Left ventricle myocardium inferior (tissue), 1 donor: Measurements from ENCODE around the gene TADA1. TPM values are rescaled to one million over a fixed set of nuclear protein-coding genes. Genes with fewer than 3 reads are reported as not detected.
A peak's percentile ranks its signal among the peaks of the same experiment; 100 is the strongest.

ENCODE experiments used
- DNase-seq: peaks from one replicate; pipeline ENCODE4 v3.0.0-alpha.2; 2020
- H3K27ac ChIP-seq: fragments of 200-600 bp; replicated peaks from 2 replicates; pipeline ENCODE4 v1.8.0; 2021
- H3K27me3 ChIP-seq: fragments of 200-600 bp; 2 replicates; pipeline ENCODE4 v1.8.0; 2021; ENCODE audit warnings: low read depth
- H3K36me3 ChIP-seq: fragments of 200-600 bp; 2 replicates; pipeline ENCODE4 v1.8.0; 2021
- H3K4me1 ChIP-seq: fragments of 200-600 bp; 2 replicates; pipeline ENCODE4 v1.8.0; 2021
- H3K4me3 ChIP-seq: fragments of 200-600 bp; 2 replicates; pipeline ENCODE4 v1.8.0; 2021; ENCODE audit warnings: mild to moderate bottlenecking, moderate library complexity
- H3K9me3 ChIP-seq: fragments of 200-600 bp; replicated peaks from 2 replicates; pipeline ENCODE4 v1.8.0; 2021
- intact Hi-C: fragments of 100-400 bp; cut with micrococcal nuclease; formaldehyde crosslinking; loops from one replicate; pipeline ENCODE4 v1.11.0; 2022
- total RNA-seq: library from RNA; stranded (reverse); fragmentation: NEBNext Ultra II Directional; extraction: Animal tissue kit (Norgen Biotek cat#: 25700); gene quantifications from one replicate; pipeline ENCODE4 v1.2.1, GENCODE V29; 2021
- TF ChIP-seq, protein P1 (sequence below): fragments of 200-600 bp; IDR thresholded peaks from 2 replicates; pipeline ENCODE4 v1.8.0; 2021; ENCODE audit warnings: antibody characterized with exemption, mild to moderate bottlenecking, borderline replicate concordance
- donor health status: DM: no; HTN: yes; CAD: no; lungs with severe emphysema.

The TADA1 gene
- total RNA-seq, 1 donor from 2014 or later: 10.2 TPM

DNA sequence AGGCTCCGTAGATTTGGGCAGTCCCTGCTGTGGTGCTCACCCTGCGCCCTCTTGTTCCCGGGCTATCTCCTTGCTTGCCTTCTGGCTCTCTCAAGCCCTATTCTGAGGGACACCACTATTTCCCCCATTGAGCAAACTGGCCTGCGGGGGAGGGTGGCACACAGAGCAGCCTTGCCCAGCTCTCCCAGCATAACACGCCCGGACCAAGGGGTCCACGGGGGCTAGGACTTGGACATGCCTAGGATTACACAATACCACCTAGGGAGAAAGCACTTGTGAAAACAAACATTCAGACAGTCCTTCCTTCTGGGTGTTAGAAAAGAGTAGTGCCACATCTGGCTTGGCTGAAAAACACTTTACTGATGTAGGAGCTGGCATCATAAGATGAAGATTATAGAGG lies 7.4 kb downstream of the TADA1 start:
- intact Hi-C loops: no loop called here
- Histone ChIP-seq H3K9me3 (no peaks in the 10 kb centered on the region), H3K27me3 (no peaks in the 10 kb centered on the region), H3K4me3 (no peak overlapping the region), H3K4me1 (peaks cover 26% of the 10 kb centered on the region), H3K27ac (no peak overlapping the region), H3K36me3 (peaks cover 33% of the 10 kb centered on the region)
- DNase-seq: no peak
- TF ChIP-seq, protein P1, sequence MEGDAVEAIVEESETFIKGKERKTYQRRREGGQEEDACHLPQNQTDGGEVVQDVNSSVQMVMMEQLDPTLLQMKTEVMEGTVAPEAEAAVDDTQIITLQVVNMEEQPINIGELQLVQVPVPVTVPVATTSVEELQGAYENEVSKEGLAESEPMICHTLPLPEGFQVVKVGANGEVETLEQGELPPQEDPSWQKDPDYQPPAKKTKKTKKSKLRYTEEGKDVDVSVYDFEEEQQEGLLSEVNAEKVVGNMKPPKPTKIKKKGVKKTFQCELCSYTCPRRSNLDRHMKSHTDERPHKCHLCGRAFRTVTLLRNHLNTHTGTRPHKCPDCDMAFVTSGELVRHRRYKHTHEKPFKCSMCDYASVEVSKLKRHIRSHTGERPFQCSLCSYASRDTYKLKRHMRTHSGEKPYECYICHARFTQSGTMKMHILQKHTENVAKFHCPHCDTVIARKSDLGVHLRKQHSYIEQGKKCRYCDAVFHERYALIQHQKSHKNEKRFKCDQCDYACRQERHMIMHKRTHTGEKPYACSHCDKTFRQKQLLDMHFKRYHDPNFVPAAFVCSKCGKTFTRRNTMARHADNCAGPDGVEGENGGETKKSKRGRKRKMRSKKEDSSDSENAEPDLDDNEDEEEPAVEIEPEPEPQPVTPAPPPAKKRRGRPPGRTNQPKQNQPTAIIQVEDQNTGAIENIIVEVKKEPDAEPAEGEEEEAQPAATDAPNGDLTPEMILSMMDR: no peak

DNA sequence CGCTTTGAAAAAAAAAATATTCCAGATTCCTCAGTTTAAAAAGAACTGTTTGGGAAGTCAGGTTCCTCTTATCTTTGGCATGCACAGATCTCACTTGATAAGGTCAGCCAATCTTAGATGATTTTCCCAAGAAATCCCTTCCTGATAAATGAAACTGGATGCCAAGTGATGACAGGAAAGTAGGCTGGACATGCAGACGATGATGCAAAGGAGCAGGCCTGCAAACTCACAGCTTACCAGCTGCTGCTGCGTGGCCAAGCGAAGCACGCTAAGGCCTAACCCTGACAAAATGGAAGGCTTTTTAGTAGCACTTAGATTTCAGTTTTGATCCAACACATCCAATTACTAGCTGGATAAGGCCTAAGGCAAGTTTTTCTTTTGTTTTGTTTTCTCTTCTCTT lies 10.1 kb downstream of the TADA1 start:
- Histone ChIP-seq H3K36me3 (peaks cover 59% of the 10 kb centered on the region), H3K27me3 (no peaks in the 10 kb centered on the region), H3K4me1 (peaks cover 14% of the 10 kb centered on the region), H3K9me3 (no peaks in the 10 kb centered on the region), H3K27ac (no peak overlapping the region), H3K4me3 (no peak overlapping the region)
- intact Hi-C loops: no loop called here
- no peak for DNase-seq
- TF ChIP-seq, protein P1: no peak

DNA sequence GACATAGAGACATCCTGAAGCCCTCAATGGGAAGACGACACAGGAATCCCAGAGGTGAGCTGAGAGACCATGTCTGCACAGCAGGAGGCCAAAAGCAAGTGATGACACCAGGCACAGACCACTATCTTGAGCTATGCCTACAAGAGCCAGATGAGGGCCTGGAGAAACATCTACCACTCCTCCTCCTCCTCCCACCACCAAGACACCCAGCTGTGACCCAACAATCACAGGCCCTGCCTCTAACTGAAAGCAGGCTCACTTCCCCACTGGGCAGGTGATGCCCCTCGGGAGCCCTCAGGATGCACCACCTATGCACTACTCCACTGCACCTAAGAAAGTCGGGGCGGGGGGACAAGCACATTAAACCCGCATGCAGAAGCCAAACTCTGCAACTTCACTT lies 16.5 kb downstream of the TADA1 start:
- H3K27me3 ChIP-seq: no peaks in the 10 kb centered on the region
- no peaks in the 10 kb centered on the region for H3K9me3 ChIP-seq
- TF ChIP-seq, protein P1: no peak
- H3K4me1 ChIP-seq: peaks cover 17% of the 10 kb centered on the region
- no peak overlapping the region for H3K27ac ChIP-seq
- intact Hi-C loops: no loop called here
- no peak overlapping the region for H3K4me3 ChIP-seq
- peaks cover 90% of the 10 kb centered on the region for H3K36me3 ChIP-seq
- no peak for DNase-seq

DNA sequence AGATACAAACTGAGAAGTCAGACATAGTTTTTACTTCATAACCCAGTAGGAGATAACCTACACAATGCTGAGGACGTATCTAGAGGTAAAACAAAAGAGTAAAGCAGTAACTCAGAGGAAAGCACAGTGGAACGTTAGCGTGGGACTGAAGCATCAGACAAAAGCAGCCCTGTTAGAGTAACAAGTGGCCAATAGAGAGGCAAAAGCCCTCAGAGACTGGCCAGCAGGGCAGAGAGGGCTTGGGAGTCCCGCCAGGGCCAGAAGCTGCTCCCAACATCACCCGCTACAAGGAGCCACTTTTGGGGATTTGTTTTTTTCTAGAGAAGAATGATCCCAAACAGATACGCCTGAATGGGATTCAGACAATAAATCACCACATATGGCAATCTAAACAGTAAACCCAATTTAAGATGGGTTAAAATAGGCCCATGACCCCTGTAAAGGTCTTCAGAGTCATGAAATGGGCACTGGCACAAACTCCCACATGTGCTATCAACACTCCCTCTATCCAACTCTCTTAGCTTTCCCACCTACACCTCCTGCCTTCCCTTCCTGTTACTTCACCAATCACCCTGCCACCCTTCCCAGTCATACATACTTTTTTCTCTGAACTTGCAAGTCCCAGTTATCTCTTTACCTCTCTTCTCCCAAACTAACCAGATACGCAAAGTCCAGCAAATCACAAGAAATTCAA lies 17.2 kb downstream of the TADA1 start:
- H3K36me3 ChIP-seq: peaks cover 90% of the 10 kb centered on the region
- TF ChIP-seq, protein P1: no peak
- H3K4me3 ChIP-seq: no peak overlapping the region
- intact Hi-C loops: no loop called here
- no peak for DNase-seq
- H3K27me3 ChIP-seq: no peaks in the 10 kb centered on the region
- H3K27ac ChIP-seq: peak overlapping the region; percentile 16
- H3K4me1 ChIP-seq: peaks cover 20% of the 10 kb centered on the region
- H3K9me3 ChIP-seq: no peaks in the 10 kb centered on the region

DNA sequence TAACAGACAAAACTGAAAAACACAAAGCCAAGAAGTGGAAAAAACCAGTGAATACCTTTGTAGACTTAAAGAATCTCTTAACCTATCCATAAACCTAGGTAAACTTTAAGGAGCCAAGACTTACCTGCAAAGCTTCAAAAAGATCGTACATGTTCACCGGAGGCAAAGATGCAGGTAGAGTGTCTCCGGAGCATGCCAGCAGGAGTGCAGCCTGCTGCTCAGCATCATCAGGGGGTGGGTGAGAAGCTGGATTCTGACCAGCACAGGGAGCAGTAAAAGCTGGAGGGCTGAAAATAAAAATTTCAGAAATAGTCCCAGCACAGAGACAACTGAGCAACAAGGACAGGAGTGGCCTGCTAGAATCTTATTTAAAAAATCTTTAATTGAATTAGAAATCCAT lies 18.1 kb downstream of the TADA1 start:
- no peaks in the 10 kb centered on the region for H3K9me3 ChIP-seq
- intact Hi-C loops: no loop called here
- no peak overlapping the region for H3K27ac ChIP-seq
- no peak overlapping the region for H3K4me3 ChIP-seq
- peaks cover 89% of the 10 kb centered on the region for H3K36me3 ChIP-seq
- no peaks in the 10 kb centered on the region for H3K27me3 ChIP-seq
- TF ChIP-seq, protein P1: no peak
- H3K4me1 ChIP-seq: peaks cover 20% of the 10 kb centered on the region
- no peak for DNase-seq
